Endothelial cell of umbilical vein (primary cell): ENCODE data around the gene BAZ1B.

Experiments used
- EZH2 ChIP-seq: IDR thresholded peaks from 2 replicates; pipeline ENCODE4 v1.6.1; 2012; ENCODE audit warnings: borderline replicate concordance, low read depth, mild to moderate bottlenecking, moderate library complexity, low read length, inconsistent platforms; ENCODE audit not compliant: severe bottlenecking
- FOS ChIP-seq: IDR thresholded peaks from 2 replicates; pipeline ENCODE4 v1.6.1; 2011; ENCODE audit warnings: mild to moderate bottlenecking, low read length, moderate library complexity, borderline replicate concordance; ENCODE audit not compliant: insufficient read depth
- MAX ChIP-seq: IDR thresholded peaks from 2 replicates; pipeline ENCODE4 v1.6.1; 2011; ENCODE audit not compliant: insufficient read depth, insufficient read length
- MYC ChIP-seq: IDR thresholded peaks from one replicate; pipeline ENCODE4 v1.6.1; 2011; ENCODE audit warnings: mild to moderate bottlenecking, low read depth, low read length
- POLR2A ChIP-seq: IDR thresholded peaks from 2 replicates; pipeline ENCODE4 v1.6.1; 2012; ENCODE audit warnings: low read depth, mild to moderate bottlenecking, control low read depth, low read length
- POLR2AphosphoS5 ChIP-seq: IDR thresholded peaks from 2 replicates; pipeline ENCODE4 v1.6.1; 2012; ENCODE audit warnings: low read depth, mild to moderate bottlenecking, control low read depth, low read length, moderate library complexity; ENCODE audit not compliant: insufficient read depth
- TF ChIP-seq, protein P1 (sequence below), 2 donors: IDR thresholded peaks; 1 replicate in 1 of 2; 2 replicates in 1 of 2; pipeline ENCODE4 v1.5.1; 2011; ENCODE audit warnings: low read length in 2 of 2, mild to moderate bottlenecking in 2 of 2, moderate library complexity in 2 of 2, control low read depth in 1 of 2, inconsistent platforms in 1 of 2, low read depth in 1 of 2; ENCODE audit not compliant: insufficient read depth in 1 of 2; ENCODE audit errors: extremely low read depth in 1 of 2

DNA sequence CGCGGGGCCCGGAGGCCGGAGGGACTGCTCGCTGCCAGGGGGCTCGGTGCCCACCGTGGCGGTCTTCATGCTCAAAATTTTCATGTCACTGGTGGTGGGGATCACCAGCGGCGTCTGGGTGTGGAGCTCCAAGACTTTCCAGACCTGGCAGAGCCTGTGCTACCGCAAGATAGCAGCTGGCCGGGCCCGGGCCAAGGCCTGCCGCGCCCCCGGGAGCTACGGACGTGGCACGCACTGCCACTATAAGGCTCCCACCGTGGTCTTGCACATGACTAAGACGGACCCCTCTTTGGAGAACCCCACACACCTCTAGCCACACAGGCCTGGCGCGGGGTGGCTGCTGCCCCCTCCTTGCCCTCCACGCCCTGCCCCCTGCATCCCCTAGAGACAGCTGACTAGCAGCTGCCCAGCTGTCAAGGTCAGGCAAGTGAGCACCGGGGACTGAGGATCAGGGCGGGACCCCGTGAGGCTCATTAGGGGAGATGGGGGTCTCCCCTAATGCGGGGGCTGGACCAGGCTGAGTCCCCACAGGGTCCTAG, 86.6 kb downstream of the BAZ1B start:
- no peak for TF ChIP-seq EZH2
- TF ChIP-seq POLR2A = no peak
- TF ChIP-seq, protein P1, sequence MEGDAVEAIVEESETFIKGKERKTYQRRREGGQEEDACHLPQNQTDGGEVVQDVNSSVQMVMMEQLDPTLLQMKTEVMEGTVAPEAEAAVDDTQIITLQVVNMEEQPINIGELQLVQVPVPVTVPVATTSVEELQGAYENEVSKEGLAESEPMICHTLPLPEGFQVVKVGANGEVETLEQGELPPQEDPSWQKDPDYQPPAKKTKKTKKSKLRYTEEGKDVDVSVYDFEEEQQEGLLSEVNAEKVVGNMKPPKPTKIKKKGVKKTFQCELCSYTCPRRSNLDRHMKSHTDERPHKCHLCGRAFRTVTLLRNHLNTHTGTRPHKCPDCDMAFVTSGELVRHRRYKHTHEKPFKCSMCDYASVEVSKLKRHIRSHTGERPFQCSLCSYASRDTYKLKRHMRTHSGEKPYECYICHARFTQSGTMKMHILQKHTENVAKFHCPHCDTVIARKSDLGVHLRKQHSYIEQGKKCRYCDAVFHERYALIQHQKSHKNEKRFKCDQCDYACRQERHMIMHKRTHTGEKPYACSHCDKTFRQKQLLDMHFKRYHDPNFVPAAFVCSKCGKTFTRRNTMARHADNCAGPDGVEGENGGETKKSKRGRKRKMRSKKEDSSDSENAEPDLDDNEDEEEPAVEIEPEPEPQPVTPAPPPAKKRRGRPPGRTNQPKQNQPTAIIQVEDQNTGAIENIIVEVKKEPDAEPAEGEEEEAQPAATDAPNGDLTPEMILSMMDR (IDR thresholded peaks at IDR 0.05; ENCODE audit: extremely low read depth in 1 of 2, insufficient read depth in 1 of 2, low read depth in 1 of 2, low read length in 2 of 2) = no peak
- no peak for TF ChIP-seq MAX
- TF ChIP-seq POLR2AphosphoS5 = no peak
- no peak for TF ChIP-seq MYC
- TF ChIP-seq FOS = no peak
